K562 (cell line): ENCODE data around the gene TMEM39A. TPM values are rescaled to one million over a fixed set of nuclear protein-coding genes. Genes with fewer than 3 reads are reported as not detected.

ENCODE experiments used
- ATAC-seq: fragments of 200-7000 bp; cut with Tn5 transposase; 3 replicates; pipeline ENCODE4 v1.9.1; 2020; ENCODE audit warnings: moderate library complexity
- BruUV-seq: library from RNA; stranded (reverse); fragments of 400-500 nt; replicated peaks from 2 replicates; lab custom pipeline; 2021; lab: Mats Ljungman, UMichigan
- CTCF ChIA-PET: fragments of 300-600 bp; formaldehyde crosslinking; extraction: SDS; loops from one replicate; lab custom pipeline; 2021; ENCODE audit warnings: low intra/inter-chr PET ratio; lab: Yijun Ruan, JAX
- POLR2A ChIA-PET: fragments of 300-600, 350-650 bp; sonication (Branson Sonifier 250); formaldehyde crosslinking; extraction: SDS; loops from one replicate; lab custom pipeline; 2021; ENCODE audit warnings: antibody characterized with exemption, inconsistent platforms; lab: Yijun Ruan, JAX
- DNase-seq, 4 experiments: peaks; one replicate each; pipeline versions ENCODE4 v3.0.0 to v3.0.0-alpha.2; 2011 to 2018; ENCODE audit warnings: low spot score in 3 of 4, mixed read lengths in 3 of 4; ENCODE audit errors: extremely low read depth in 1 of 4
- FAIRE-seq: peaks from 2 replicates; lab custom pipeline; 2011; peaks lifted over from hg19 to GRCh38; lab: Jason Lieb, UNC
- H2AFZ ChIP-seq: 2 replicates; pipeline ENCODE4 v1.6.0; 2011; ENCODE audit warnings: low read depth, low read length, control low read depth, inconsistent platforms
- H3K27ac ChIP-seq: fragments of 200-600 bp; 3 replicates; pipeline ENCODE4 v1.8.0; 2011; ENCODE audit warnings: low read depth, mild to moderate bottlenecking, control low read depth, inconsistent platforms, low read length, moderate library complexity, mixed read lengths; ENCODE audit errors: extremely low read depth
- H3K27me3 ChIP-seq, 2 experiments: fragments of 300-600 bp in 1 of 2; 2 replicates in 1 of 2; 3 replicates in 1 of 2; pipeline versions ENCODE4 v1.6.0 to v1.8.0; 2011; ENCODE audit warnings: inconsistent platforms in 2 of 2, low read length in 2 of 2, mild to moderate bottlenecking in 1 of 2, mixed read lengths in 1 of 2, moderate library complexity in 1 of 2; ENCODE audit not compliant: control insufficient read depth in 2 of 2, insufficient read depth in 2 of 2
- H3K36me3 ChIP-seq: fragments of 300-600 bp; 3 replicates; pipeline ENCODE4 v1.8.0; 2011; ENCODE audit warnings: mild to moderate bottlenecking, low read length, inconsistent platforms; ENCODE audit not compliant: control insufficient read depth, insufficient read depth
- H3K4me1 ChIP-seq, 2 experiments: fragments of 200-600 bp in 1 of 2; replicated peaks in 1 of 2; 2 replicates in 1 of 2; 3 replicates in 1 of 2; pipeline versions ENCODE4 v1.5.1 to v1.8.0; 2011; ENCODE audit warnings: inconsistent platforms in 2 of 2, low read length in 2 of 2, mild to moderate bottlenecking in 1 of 2, mixed read lengths in 1 of 2, moderate library complexity in 1 of 2; ENCODE audit not compliant: control insufficient read depth in 2 of 2, insufficient read depth in 2 of 2
- H3K4me2 ChIP-seq: 2 replicates; pipeline ENCODE4 v1.6.1; 2011; ENCODE audit warnings: low read length, control low read depth, inconsistent platforms, mixed read lengths; ENCODE audit not compliant: insufficient read depth
- H3K4me3 ChIP-seq: fragments of 200-600 bp; sonication (generic), shearing (Covaris generic); 2 replicates; pipeline ENCODE4 v1.5.1; 2016; ENCODE audit warnings: control low read depth, inconsistent platforms
- H3K79me2 ChIP-seq: fragments of 200-600 bp; 3 replicates; pipeline ENCODE4 v1.8.0; 2011; ENCODE audit warnings: low read length, inconsistent platforms; ENCODE audit not compliant: control insufficient read depth, insufficient read depth
- H3K9ac ChIP-seq, 2 experiments: 2 replicates each; pipeline versions ENCODE4 v1.6.0 to v1.6.1; 2011; ENCODE audit warnings: low read depth in 2 of 2, low read length in 2 of 2, control low read depth in 1 of 2, inconsistent platforms in 1 of 2, mild to moderate bottlenecking in 1 of 2, mixed read lengths in 1 of 2; ENCODE audit not compliant: insufficient read depth in 1 of 2
- H3K9me1 ChIP-seq: one replicate; pipeline ENCODE4 v1.6.0; 2011; ENCODE audit warnings: inconsistent platforms, mild to moderate bottlenecking, low read length, moderate library complexity; ENCODE audit not compliant: control insufficient read depth, insufficient read depth
- H3K9me3 ChIP-seq: replicated peaks from 2 replicates; pipeline ENCODE4 v1.5.1; 2011; ENCODE audit warnings: low read depth, low read length, inconsistent platforms; ENCODE audit not compliant: control insufficient read depth, insufficient read depth
- H4K20me1 ChIP-seq: replicated peaks from 2 replicates; pipeline ENCODE4 v1.6.1; 2011; ENCODE audit warnings: low read length, inconsistent platforms, mixed read lengths; ENCODE audit not compliant: control insufficient read depth, insufficient read depth
- CBFA2T2 ChIP-seq: fragments of 450-650 bp; conservative IDR thresholded peaks from 2 replicates; pipeline ENCODE4 v1.6.1; 2017; ENCODE audit warnings: mild to moderate bottlenecking
- DACH1 ChIP-seq: fragments of 450-650 bp; IDR thresholded peaks from 2 replicates; pipeline ENCODE4 v1.6.1; 2018; ENCODE audit not compliant: partially characterized antibody
- ELF1 ChIP-seq: fragments of 200-800 bp; sonication (Bioruptor generic); IDR thresholded peaks from 2 replicates; pipeline ENCODE4 v1.6.1; 2016; ENCODE audit warnings: missing genetic modification characterization, missing compliant biosample characterization
- ELF4 ChIP-seq: fragments of 450-650 bp; formaldehyde crosslinking; IDR thresholded peaks from 2 replicates; pipeline ENCODE4 v1.4.0; 2022; ENCODE audit warnings: missing genetic modification characterization
- HCFC1 ChIP-seq: IDR thresholded peaks from 2 replicates; pipeline ENCODE4 v1.6.1; 2012; ENCODE audit warnings: low read depth, low read length, improper control_type of control experiment
- KLF1 ChIP-seq: fragments of 450-650 bp; IDR thresholded peaks from 2 replicates; pipeline ENCODE4 v1.6.1; 2016; ENCODE audit warnings: missing genetic modification characterization, missing compliant biosample characterization
- MED1 ChIP-seq: sonication (generic); formaldehyde crosslinking; IDR thresholded peaks from 2 replicates; pipeline ENCODE4 v1.8.1; 2023; ENCODE audit warnings: missing genetic modification reagents, borderline replicate concordance
- MYC ChIP-seq, 2 experiments: fragments of 250-450 bp in 1 of 2; sonication (Bioruptor Pico) in 1 of 2; IDR thresholded peaks; 2 replicates each; pipeline versions ENCODE4 v1.5.1 to v1.6.1; 2012 to 2021; ENCODE audit warnings: low read depth in 2 of 2, borderline replicate concordance in 1 of 2, improper control_type of control experiment in 1 of 2, low read length in 1 of 2, mild to moderate bottlenecking in 1 of 2, moderate library complexity in 1 of 2
- POLR2A ChIP-seq: fragments of 450-650 bp; conservative IDR thresholded peaks from 2 replicates; pipeline ENCODE4 v1.6.1; 2016
- PTBP1 ChIP-seq: fragments of 200-400 bp; formaldehyde crosslinking; IDR thresholded peaks from 2 replicates; pipeline ENCODE4 v1.6.1; 2017; ENCODE audit warnings: low read depth, low read length
- SRF ChIP-seq, 2 experiments: fragments of 250-450, 450-650 bp in 1 of 2; sonication (Bioruptor Pico) in 1 of 2; sonication (generic) in 1 of 2; formaldehyde crosslinking; IDR thresholded peaks; 2 replicates each; pipeline versions ENCODE4 v1.5.0 to v1.5.1; 2020 to 2022; ENCODE audit warnings: mild to moderate bottlenecking in 1 of 2, missing genetic modification reagents in 1 of 2
- STAT5A ChIP-seq: IDR thresholded peaks from 2 replicates; pipeline ENCODE4 v1.6.1; 2012; ENCODE audit warnings: low read length, inconsistent platforms, borderline replicate concordance
- TFAP4 ChIP-seq: sonication (generic); formaldehyde crosslinking; IDR thresholded peaks from 2 replicates; pipeline ENCODE4 v1.8.0; 2022; ENCODE audit warnings: missing genetic modification reagents, mild to moderate bottlenecking, moderate library complexity, borderline replicate concordance
- WGBS: fragments of 100-300 bp; shearing (Covaris generic); methylation state at CpG from one replicate; pipeline ENCODE4 v1.1.6; 2016; ENCODE audit warnings: low coverage, mixed read lengths; ENCODE audit not compliant: insufficient coverage; ENCODE audit errors: missing lambda C conversion rate; 5-methylcytosine and 5-hydroxymethylcytosine counted together
- in situ Hi-C: fragments of 300-500 bp; cut with MboI; formaldehyde crosslinking; loops from 4 replicates; pipeline ENCODE4 v1.15.0; 2018; ENCODE audit warnings: inconsistent platforms, mixed read lengths
- intact Hi-C: fragments of 100-400 bp; cut with micrococcal nuclease; formaldehyde crosslinking; loops from 2 replicates; pipeline ENCODE4 v1.14.2; 2022
- polyA plus RNA-seq, 8 experiments: library from polyadenylated mRNA; depleted of rRNA in 4 of 8; stranded (reverse) in 5 of 8; unstranded in 3 of 8; fragments of >200 nt; fragmentation: Nextera tagmentation in 2 of 8; fragmentation: Illumina TruSeq in 1 of 8; extraction: Ambion mirVana in 2 of 8; extraction: Trizol in 1 of 8; gene quantifications; 2 replicates each; pipeline versions ENCODE4 v1.2.1 to v1.2.3, GENCODE V29; 2011 to 2014; ENCODE audit warnings: inconsistent platforms in 1 of 8, missing spikeins in 1 of 8
- total RNA-seq, 7 experiments: library from RNA; depleted of rRNA in 6 of 7; stranded (reverse); fragments of >200 nt in 6 of 7; fragmentation: Illumina TruSeq in 2 of 7; extraction: Trizol in 2 of 7; gene quantifications; 2 replicates each; pipeline versions ENCODE4 v1.2.1 to v1.2.3, GENCODE V29; 2011 to 2021; ENCODE audit warnings: low replicate concordance in 1 of 7

Gene TMEM39A
- total and polyA plus RNA-seq, 9 of the 15 experiments (the other 6 are each of a cell fraction or from before 2014, with no cell fraction given), result 12.0 to 41.5 (median 15.4) TPM

- no peaks in the 10 kb centered on the region for H3K9me3 ChIP-seq
- no peaks in the 10 kb centered on the region for H3K27me3 ChIP-seq
- WGBS, result 95% methylated on average over 2 of the region's 2 CpGs
- H4K20me1 ChIP-seq, result no peaks in the 10 kb centered on the region
- POLR2A ChIA-PET, result interaction anchor here (0.8 kb wide), 1 partner anchor 19 kb away, joined by 3 read pairs; no protein-coding TSS in a partner anchor
- H3K79me2 ChIP-seq, result no peaks in the 10 kb centered on the region
- no TSS peak for BruUV-seq
- FAIRE-seq (no peak), ATAC-seq (no peak), DNase-seq (no peak)
- no peaks in the 10 kb centered on the region; a peak in 1 of 5 replicates for H3K4me1 ChIP-seq
- H3K9me1 ChIP-seq, result no peaks in the 10 kb centered on the region
- no peak overlapping the region for H3K27ac ChIP-seq
- CTCF ChIA-PET, result no interaction called here
- no peak overlapping the region for H3K4me3 ChIP-seq
- H3K4me2 ChIP-seq, result no peak overlapping the region
- no peak overlapping the region for H2AFZ ChIP-seq
- in situ Hi-C loops, result no loop called here
- no peak overlapping the region for H3K9ac ChIP-seq
- TF ChIP-seq KLF1 (tag), result no peak
- no peak for TF ChIP-seq MED1 (CRISPR knock-in tag)
- no peak for TF ChIP-seq POLR2A
- TF ChIP-seq STAT5A, result no peak
- TF ChIP-seq DACH1, result no peak
- TF ChIP-seq PTBP1, result no peak
- no peak for TF ChIP-seq ELF1 (tag)
- no peak for TF ChIP-seq CBFA2T2
- no peak for TF ChIP-seq MYC (IDR thresholded peaks at IDR 0.05; ENCODE audit: low read depth, low read length)
- no peak for TF ChIP-seq MYC (CRISPR knock-in tag; IDR thresholded peaks at IDR 0.05; ENCODE audit: borderline replicate concordance, low read depth)
- no peak for TF ChIP-seq ELF4 (CRISPR knock-in tag)
- no peak for TF ChIP-seq HCFC1
- TF ChIP-seq TFAP4, result no peak
- TF ChIP-seq SRF (CRISPR knock-in tag; IDR thresholded peaks at IDR 0.05), result no peak
- H3K36me3 ChIP-seq, result peaks cover 61% of the 10 kb centered on the region
- intact Hi-C loops, result no loop called here
Measured at GRCh38 chr3:119481079-119481478, 17.7 kb upstream of the TMEM39A start.
